Measurements from ENCODE around the gene GDF7. TPM values are rescaled to one million over a fixed set of nuclear protein-coding genes. Genes with fewer than 3 reads are reported as not detected.

The GDF7 gene
- total RNA-seq, 1 donor from 2014 or later, result 0.10 TPM

GRCh38 chr2:20642055-20642971 is 24.6 kb upstream of the GDF7 start:
- peak; percentile 62 for DNase-seq (ENCODE audit: low spot score)
- Mint-ChIP-seq H3K36me3 (ENCODE audit: low read depth) (peaks cover 10% of the 10 kb centered on the region), H3K27ac (no peak overlapping the region), H3K27me3 (ENCODE audit: insufficient read depth) (no peaks in the 10 kb centered on the region), H3K9me3 (no peaks in the 10 kb centered on the region), H3K4me1 (ENCODE audit: low read depth) (no peaks in the 10 kb centered on the region), H3K4me3 (no peak overlapping the region)
- intact Hi-C loops (cut with micrococcal nuclease), result loop anchor here (1.0 to 2.0 kb wide), 3 partner anchors 199 to 400 kb away; no protein-coding TSS in a partner anchor

GRCh38 chr2:20643060-20643459 is 23.9 kb upstream of the GDF7 start:
- H3K9me3 Mint-ChIP-seq, result no peaks in the 10 kb centered on the region
- intact Hi-C loops (cut with micrococcal nuclease), result loop anchor here (2.0 kb wide), 1 partner anchor 400 kb away; no protein-coding TSS in a partner anchor
- peaks cover 8% of the 10 kb centered on the region for H3K36me3 Mint-ChIP-seq (ENCODE audit: low read depth)
- no peaks in the 10 kb centered on the region for H3K4me1 Mint-ChIP-seq (ENCODE audit: low read depth)
- H3K27me3 Mint-ChIP-seq (ENCODE audit: insufficient read depth), result no peaks in the 10 kb centered on the region
- H3K27ac Mint-ChIP-seq, result no peak overlapping the region
- H3K4me3 Mint-ChIP-seq, result no peak overlapping the region
- no peak for DNase-seq (ENCODE audit: low spot score)

GRCh38 chr2:20643826-20644225 is 23.1 kb upstream of the GDF7 start:
- intact Hi-C loops (cut with micrococcal nuclease), result loop anchor here (2.0 kb wide), 1 partner anchor 401 kb away; no protein-coding TSS in a partner anchor
- DNase-seq (ENCODE audit: low spot score), result no peak

GRCh38 chr2:20645301-20645701 is 21.6 kb upstream of the GDF7 start:
- H3K9me3 Mint-ChIP-seq, result no peaks in the 10 kb centered on the region
- intact Hi-C loops (cut with micrococcal nuclease), result no loop called here

More at GRCh38 chr2:20643826-20644225, 23.1 kb upstream of the GDF7 start:
- Mint-ChIP-seq H3K36me3 (ENCODE audit: low read depth) (peaks cover 8% of the 10 kb centered on the region), H3K9me3 (no peaks in the 10 kb centered on the region), H3K27ac (no peak overlapping the region), H3K27me3 (ENCODE audit: insufficient read depth) (no peaks in the 10 kb centered on the region), H3K4me3 (no peak overlapping the region), H3K4me1 (ENCODE audit: low read depth) (no peaks in the 10 kb centered on the region)

GRCh38 chr2:20645761-20646160 is 21.2 kb upstream of the GDF7 start:
- Mint-ChIP-seq H3K4me1 (ENCODE audit: low read depth) (peaks cover 16% of the 10 kb centered on the region), H3K27ac (no peak overlapping the region), H3K4me3 (no peak overlapping the region), H3K36me3 (ENCODE audit: low read depth) (peaks cover 5% of the 10 kb centered on the region), H3K9me3 (no peaks in the 10 kb centered on the region), H3K27me3 (ENCODE audit: insufficient read depth) (peaks cover 2% of the 10 kb centered on the region)
- intact Hi-C loops (cut with micrococcal nuclease), result no loop called here
- no peak for DNase-seq (ENCODE audit: low spot score)

More at GRCh38 chr2:20645301-20645701, 21.6 kb upstream of the GDF7 start:
- DNase-seq (ENCODE audit: low spot score), result no peak
- H3K4me1 Mint-ChIP-seq (ENCODE audit: low read depth), result peaks cover 13% of the 10 kb centered on the region
- no peak overlapping the region for H3K4me3 Mint-ChIP-seq
- peaks cover 5% of the 10 kb centered on the region for H3K36me3 Mint-ChIP-seq (ENCODE audit: low read depth)
- no peak overlapping the region for H3K27ac Mint-ChIP-seq
- peaks cover under 1% of the 10 kb centered on the region for H3K27me3 Mint-ChIP-seq (ENCODE audit: insufficient read depth)

GRCh38 chr2:20646446-20646845 is 20.5 kb upstream of the GDF7 start:
- intact Hi-C loops (cut with micrococcal nuclease), result no loop called here
- no peak overlapping the region for H3K27ac Mint-ChIP-seq
- peaks cover 5% of the 10 kb centered on the region for H3K36me3 Mint-ChIP-seq (ENCODE audit: low read depth)

GRCh38 chr2:20647211-20647610 is 19.7 kb upstream of the GDF7 start:
- peaks cover 5% of the 10 kb centered on the region for H3K36me3 Mint-ChIP-seq (ENCODE audit: low read depth)
- H3K4me3 Mint-ChIP-seq, result no peak overlapping the region
- DNase-seq (ENCODE audit: low spot score), result no peak
- peaks cover 2% of the 10 kb centered on the region for H3K27me3 Mint-ChIP-seq (ENCODE audit: insufficient read depth)
- H3K9me3 Mint-ChIP-seq, result no peaks in the 10 kb centered on the region
- H3K27ac Mint-ChIP-seq, result no peak overlapping the region
- peaks cover 22% of the 10 kb centered on the region for H3K4me1 Mint-ChIP-seq (ENCODE audit: low read depth)
- intact Hi-C loops (cut with micrococcal nuclease), result no loop called here

More at GRCh38 chr2:20646446-20646845, 20.5 kb upstream of the GDF7 start:
- Mint-ChIP-seq H3K4me3 (no peak overlapping the region), H3K4me1 (ENCODE audit: low read depth) (peaks cover 20% of the 10 kb centered on the region), H3K27me3 (ENCODE audit: insufficient read depth) (peaks cover 2% of the 10 kb centered on the region), H3K9me3 (no peaks in the 10 kb centered on the region)
- no peak for DNase-seq (ENCODE audit: low spot score)

GRCh38 chr2:20647738-20648137 is 19.2 kb upstream of the GDF7 start:
- intact Hi-C loops (cut with micrococcal nuclease), result no loop called here
- H3K36me3 Mint-ChIP-seq (ENCODE audit: low read depth), result peaks cover 5% of the 10 kb centered on the region
- H3K9me3 Mint-ChIP-seq, result no peaks in the 10 kb centered on the region
- no peak overlapping the region for H3K27ac Mint-ChIP-seq
- DNase-seq (ENCODE audit: low spot score), result no peak
- peaks cover 2% of the 10 kb centered on the region for H3K27me3 Mint-ChIP-seq (ENCODE audit: insufficient read depth)
- H3K4me3 Mint-ChIP-seq, result no peak overlapping the region
- peaks cover 22% of the 10 kb centered on the region for H3K4me1 Mint-ChIP-seq (ENCODE audit: low read depth)

GRCh38 chr2:20648206-20648605 is 18.7 kb upstream of the GDF7 start:
- H3K36me3 Mint-ChIP-seq (ENCODE audit: low read depth), result peaks cover 5% of the 10 kb centered on the region
- H3K27me3 Mint-ChIP-seq (ENCODE audit: insufficient read depth), result peaks cover 2% of the 10 kb centered on the region
- peaks cover 22% of the 10 kb centered on the region for H3K4me1 Mint-ChIP-seq (ENCODE audit: low read depth)
- intact Hi-C loops (cut with micrococcal nuclease), result no loop called here
- no peak for DNase-seq (ENCODE audit: low spot score)
- H3K27ac Mint-ChIP-seq, result no peak overlapping the region
- no peaks in the 10 kb centered on the region for H3K9me3 Mint-ChIP-seq
- no peak overlapping the region for H3K4me3 Mint-ChIP-seq

GRCh38 chr2:20648831-20649230 is 18.1 kb upstream of the GDF7 start:
- intact Hi-C loops (cut with micrococcal nuclease), result no loop called here
- H3K27ac Mint-ChIP-seq, result no peak overlapping the region

GRCh38 chr2:20649576-20649975 is 17.4 kb upstream of the GDF7 start:
- Mint-ChIP-seq H3K4me1 (ENCODE audit: low read depth) (peaks cover 22% of the 10 kb centered on the region), H3K27me3 (ENCODE audit: insufficient read depth) (peaks cover 4% of the 10 kb centered on the region), H3K36me3 (ENCODE audit: low read depth) (peaks cover 3% of the 10 kb centered on the region), H3K27ac (no peak overlapping the region), H3K4me3 (peak overlapping the region; percentile 88), H3K9me3 (no peaks in the 10 kb centered on the region)
- intact Hi-C loops (cut with micrococcal nuclease), result no loop called here
- DNase-seq (ENCODE audit: low spot score), result no peak

More at GRCh38 chr2:20648831-20649230, 18.1 kb upstream of the GDF7 start:
- H3K4me3 Mint-ChIP-seq, result no peak overlapping the region
- peaks cover 22% of the 10 kb centered on the region for H3K4me1 Mint-ChIP-seq (ENCODE audit: low read depth)
- H3K27me3 Mint-ChIP-seq (ENCODE audit: insufficient read depth), result peaks cover 2% of the 10 kb centered on the region
- H3K36me3 Mint-ChIP-seq (ENCODE audit: low read depth), result peaks cover 5% of the 10 kb centered on the region
- H3K9me3 Mint-ChIP-seq, result no peaks in the 10 kb centered on the region
- no peak for DNase-seq (ENCODE audit: low spot score)

- no peaks in the 10 kb centered on the region for H3K9me3 Mint-ChIP-seq
- H3K27me3 Mint-ChIP-seq (ENCODE audit: insufficient read depth), result peaks cover 6% of the 10 kb centered on the region
- H3K4me3 Mint-ChIP-seq, result peak overlapping the region; percentile 88
- peak overlapping the region; percentile 31 for H3K27ac Mint-ChIP-seq
- DNase-seq (ENCODE audit: low spot score), result no peak
- H3K4me1 Mint-ChIP-seq (ENCODE audit: low read depth), result peaks cover 22% of the 10 kb centered on the region
- H3K36me3 Mint-ChIP-seq (ENCODE audit: low read depth), result peaks cover under 1% of the 10 kb centered on the region
- intact Hi-C loops (cut with micrococcal nuclease), result loop anchor here (2.0 to 10.0 kb wide), 5 partner anchors 73 to 1301 kb away; partner anchors contain the start of genes LAPTM4A and SDC1
These were observed 17.0 kb upstream of the GDF7 start for GRCh38 chr2:20649976-20650375.

GRCh38 chr2:20650393-20650876 is 16.5 kb upstream of the GDF7 start:
- no peaks in the 10 kb centered on the region for H3K9me3 Mint-ChIP-seq
- peak overlapping the region; percentile 72 for H3K27ac Mint-ChIP-seq
- H3K27me3 Mint-ChIP-seq (ENCODE audit: insufficient read depth), result peaks cover 6% of the 10 kb centered on the region
- peak overlapping the region; percentile 88 for H3K4me3 Mint-ChIP-seq
- peaks cover 22% of the 10 kb centered on the region for H3K4me1 Mint-ChIP-seq (ENCODE audit: low read depth)
- no peaks in the 10 kb centered on the region for H3K36me3 Mint-ChIP-seq (ENCODE audit: low read depth)
- peak; percentile 33 for DNase-seq (ENCODE audit: low spot score)
- intact Hi-C loops (cut with micrococcal nuclease), result loop anchor here (2.0 to 10.0 kb wide), 5 partner anchors 73 to 1302 kb away; partner anchors contain the start of genes LAPTM4A and SDC1

Measured in activated T-helper 1 cell treated with anti-CD3 and anti-CD28 coated beads, Interleukin-12 subunit alpha, Interleukin-12 subunit beta, Interleukin-2, Interleukin-4 antibody, amounts not matched to agents 30 ng/mL and 10 ng/mL and 1 ng/mL, durations not matched to agents 14 hours and 24 hours and 36 hours (primary cell).